NCI-H1930 (cell line): ENCODE data around the gene NPEPL1.

Source experiments
- DNase-seq, 2 experiments: peaks; one replicate each; lab custom pipeline; 2025; lab: John Stamatoyannopoulos, UW

Gene NPEPL1

GRCh38 chr20:58685988-58686387 is 6.6 kb upstream of the NPEPL1 start:
- DNase-seq: no peak

- no peak for DNase-seq
Observed at GRCh38 chr20:58688414-58688813, 4.2 kb upstream of the NPEPL1 start.

- DNase-seq: no peak
Observed at GRCh38 chr20:58688840-58689239, 3.8 kb upstream of the NPEPL1 start.

GRCh38 chr20:58690396-58691135 is 2.0 kb upstream of the NPEPL1 start:
- no peak for DNase-seq

GRCh38 chr20:58691773-58692578 is 624 bp upstream of the NPEPL1 start:
- DNase-seq: no peak

GRCh38 chr20:58693226-58694006 is 816 bp downstream of the NPEPL1 start:
- peak in 1 of 2 experiments; percentile 22 for DNase-seq

- no peak for DNase-seq
Observed at GRCh38 chr20:58694241-58695083, 1.9 kb downstream of the NPEPL1 start.

GRCh38 chr20:58695084-58695722 is 2.6 kb downstream of the NPEPL1 start:
- no peak for DNase-seq

GRCh38 chr20:58695895-58696375 is 3.3 kb downstream of the NPEPL1 start:
- no peak for DNase-seq

- DNase-seq: no peak
Observed at GRCh38 chr20:58696411-58696961, 3.9 kb downstream of the NPEPL1 start.

GRCh38 chr20:58697201-58697866 is 4.7 kb downstream of the NPEPL1 start:
- no peak for DNase-seq

- DNase-seq: no peak
Observed at GRCh38 chr20:58697867-58698703, 5.5 kb downstream of the NPEPL1 start.

GRCh38 chr20:58698741-58699622 is 6.4 kb downstream of the NPEPL1 start:
- no peak for DNase-seq

- no peak for DNase-seq
Observed at GRCh38 chr20:58699623-58700107, 7.1 kb downstream of the NPEPL1 start.

GRCh38 chr20:58700121-58700821 is 7.7 kb downstream of the NPEPL1 start:
- no peak for DNase-seq

- DNase-seq: no peak
Observed at GRCh38 chr20:58700823-58701222, 8.2 kb downstream of the NPEPL1 start.

- no peak for DNase-seq
Observed at GRCh38 chr20:58701431-58702160, 9.0 kb downstream of the NPEPL1 start.
